NCI-H748 (cell line): ENCODE results near the gene SNAI1.
"Not testable (repeated sequence)": the region's sequence is repeated elsewhere in the genome, so short reads cannot be mapped to it uniquely, and the experiment has no call there.

Source experiments
- DNase-seq: peaks from one replicate; lab custom pipeline; 2025; ENCODE audit not compliant: unreplicated experiment; lab: John Stamatoyannopoulos, UW

The SNAI1 gene

GRCh38 chr20:50011597-50011996 lies 28.8 kb downstream of the SNAI1 start:
- not testable (repeated sequence) for DNase-seq

GRCh38 chr20:50012282-50013263 lies 29.8 kb downstream of the SNAI1 start:
- no peak for DNase-seq

GRCh38 chr20:50013976-50014375 lies 31.2 kb downstream of the SNAI1 start:
- DNase-seq = no peak

- DNase-seq = no peak
These were observed 32.1 kb downstream of the SNAI1 start for GRCh38 chr20:50014570-50015562.

- DNase-seq = no peak
These were observed 32.8 kb downstream of the SNAI1 start for GRCh38 chr20:50015636-50015992.

GRCh38 chr20:50015993-50016770 lies 33.4 kb downstream of the SNAI1 start:
- no peak for DNase-seq

- DNase-seq = no peak
These were observed 34.4 kb downstream of the SNAI1 start for GRCh38 chr20:50017160-50017559.

GRCh38 chr20:50017576-50018248 lies 34.9 kb downstream of the SNAI1 start:
- DNase-seq = no peak

- no peak for DNase-seq
These were observed 36.9 kb downstream of the SNAI1 start for GRCh38 chr20:50019466-50020256.

GRCh38 chr20:50020288-50020687 lies 37.5 kb downstream of the SNAI1 start:
- no peak for DNase-seq

GRCh38 chr20:50022676-50023075 lies 39.9 kb downstream of the SNAI1 start:
- no peak for DNase-seq

- DNase-seq = no peak
These were observed 40.5 kb downstream of the SNAI1 start for GRCh38 chr20:50023116-50023805.

GRCh38 chr20:50026746-50027575 lies 44.2 kb downstream of the SNAI1 start:
- no peak for DNase-seq

- DNase-seq = no peak
These were observed 44.9 kb downstream of the SNAI1 start for GRCh38 chr20:50027611-50028105.

- no peak for DNase-seq
These were observed 46.4 kb downstream of the SNAI1 start for GRCh38 chr20:50029083-50029696.

GRCh38 chr20:50029697-50030461 lies 47.1 kb downstream of the SNAI1 start:
- DNase-seq = no peak
